Stimulated activated CD4-positive, alpha-beta T cell treated with anti-CD3 and anti-CD28 coated beads, TNF-alpha, amount 100 ng/mL, for 48 hours (primary cell): Measurements from ENCODE around the gene FXR2.

Experiments used
- DNase-seq, 3 donors: peaks; one replicate each; pipeline ENCODE4 v3.0.0-alpha.2; 2020; ENCODE audit warnings: low read depth in 3 of 3

The FXR2 gene

DNA sequence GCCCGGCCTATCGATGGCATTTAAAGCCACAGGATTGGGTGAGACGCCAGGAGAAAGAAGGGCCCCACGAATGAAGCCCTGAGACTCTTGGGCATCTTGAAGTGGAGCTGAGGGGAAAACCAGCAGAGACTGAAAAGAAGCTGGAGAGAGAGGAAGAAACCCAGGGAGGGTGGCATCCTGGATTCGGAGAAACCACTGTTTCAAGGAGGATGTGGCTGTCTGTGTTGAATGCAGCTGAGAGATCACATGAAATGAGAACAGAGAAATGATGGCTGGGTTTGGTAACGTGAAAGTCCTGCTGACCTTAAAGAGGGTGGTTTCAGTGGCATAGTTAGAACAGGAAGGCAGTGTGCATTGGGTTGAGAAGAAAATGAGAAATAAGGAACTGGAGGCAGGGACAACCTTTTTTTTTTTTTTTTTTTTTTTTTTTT is 62.1 kb downstream of the FXR2 start:
- no peak for DNase-seq

DNA sequence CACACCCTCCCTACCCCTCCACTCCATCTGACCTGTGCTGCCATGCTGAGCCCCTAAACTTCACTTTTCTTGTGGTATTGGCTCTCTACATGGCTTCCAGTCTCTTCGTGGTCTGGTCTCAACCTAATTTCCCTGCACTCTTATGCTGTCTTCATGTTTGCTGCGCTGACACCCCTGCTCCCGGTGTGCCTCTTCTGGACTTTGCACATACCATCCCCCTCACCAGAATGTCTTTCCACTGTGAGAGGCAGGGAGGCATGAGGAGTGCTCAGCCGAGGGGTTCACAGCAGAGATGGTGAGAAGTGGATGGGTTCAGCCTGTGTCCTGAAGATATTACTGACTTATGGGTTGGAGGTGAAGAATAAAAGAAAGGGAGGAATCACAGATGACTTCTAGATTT is 63.3 kb downstream of the FXR2 start:
- DNase-seq: no peak

DNA sequence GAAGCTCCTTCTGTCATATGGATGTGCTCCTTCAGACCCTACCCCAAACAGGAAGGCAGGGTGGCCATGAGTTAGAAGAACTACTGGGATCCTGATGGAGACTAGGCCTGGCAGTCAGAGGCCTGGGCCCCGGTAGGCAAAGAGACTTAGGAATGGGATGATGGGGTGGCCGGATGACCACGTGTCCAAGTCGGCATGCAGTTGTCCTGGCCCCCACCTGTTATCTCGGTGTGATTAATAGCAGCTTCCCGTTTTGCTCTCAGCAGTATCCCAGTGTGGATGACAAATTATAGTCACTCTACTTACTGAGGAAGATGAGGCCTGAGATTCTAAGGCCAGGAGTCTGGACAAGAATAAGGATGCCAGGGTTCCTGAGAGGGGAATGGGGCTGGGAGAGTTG is 64.4 kb downstream of the FXR2 start:
- no peak for DNase-seq

DNA sequence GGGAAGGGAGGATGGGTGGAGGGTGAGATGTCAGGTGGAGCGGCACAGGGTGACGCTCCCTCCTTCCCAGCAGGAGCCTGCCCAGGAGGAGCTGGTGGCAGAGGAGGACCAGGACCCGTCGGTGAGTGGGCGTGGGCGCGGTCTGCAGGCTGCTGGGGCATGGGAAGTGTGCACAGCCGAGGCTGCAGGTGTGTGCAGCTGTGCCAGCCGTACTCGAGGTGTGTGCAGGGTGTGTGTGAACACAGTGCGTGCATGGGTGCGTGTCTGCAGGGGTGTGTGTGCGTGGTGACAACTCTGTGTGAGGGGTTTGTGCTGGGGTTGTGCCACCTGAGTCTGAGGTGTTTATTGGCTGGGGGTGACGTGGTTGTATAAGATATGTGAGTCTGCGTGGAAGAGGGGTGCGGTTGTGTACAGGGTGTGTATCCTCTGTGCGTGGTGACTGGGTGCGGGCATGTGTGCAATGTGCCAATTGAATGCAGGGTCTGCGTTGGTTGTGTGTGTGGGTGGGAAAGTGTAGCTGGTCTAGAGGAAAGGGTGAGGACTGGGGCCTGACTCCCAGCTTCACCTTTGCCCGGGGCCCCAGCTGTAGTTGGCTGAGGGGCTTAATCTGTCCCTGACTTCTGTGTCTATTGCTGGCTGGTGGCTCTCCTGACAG is 65.2 kb downstream of the FXR2 start:
- no peak for DNase-seq

DNA sequence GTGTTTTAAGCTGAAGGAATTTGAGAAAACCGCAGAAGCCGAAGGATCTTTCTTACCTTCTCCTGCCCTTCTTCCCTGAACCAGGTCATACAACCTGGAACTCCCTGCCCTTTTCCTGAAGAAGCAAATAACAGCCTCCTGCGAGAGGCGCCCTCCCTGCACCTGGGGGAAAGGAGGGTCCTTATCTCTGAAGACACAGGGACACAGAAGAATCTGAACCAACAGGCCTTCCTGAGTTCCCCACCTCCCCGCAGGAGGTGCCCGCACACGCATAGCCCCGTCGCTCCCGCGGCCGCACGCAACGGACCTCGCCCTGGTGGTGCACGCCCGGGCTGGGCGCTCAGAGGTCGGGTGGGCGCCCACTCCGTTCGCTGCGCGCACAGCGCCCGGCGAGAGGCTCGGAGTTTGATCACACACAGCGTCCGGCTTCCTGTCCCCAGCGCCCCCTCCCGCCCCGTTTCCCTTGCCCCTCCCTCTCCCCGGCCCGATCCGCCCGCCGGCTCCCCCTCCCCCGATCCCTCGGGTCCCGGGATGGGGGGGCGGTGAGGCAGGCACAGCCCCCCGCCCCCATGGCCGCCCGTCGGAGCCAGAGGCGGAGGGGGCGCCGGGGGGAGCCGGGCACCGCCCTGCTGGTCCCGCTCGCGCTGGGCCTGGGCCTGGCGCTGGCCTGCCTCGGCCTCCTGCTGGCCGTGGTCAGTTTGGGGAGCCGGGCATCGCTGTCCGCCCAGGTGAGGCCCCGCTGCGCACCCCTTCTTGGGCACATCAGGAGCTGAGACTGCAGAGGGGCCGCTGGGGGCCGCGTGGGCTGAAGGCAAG is 65.9 kb downstream of the FXR2 start, which contains the start of gene TNFSF12:
TSS of gene TNFSF12 (plus strand) at position 474 of the 816 bp plus-strand sequence. CDS start at position 570, 96 bp downstream.
- DNase-seq: peak in 2 of 3 donors; percentile 22 to 51

DNA sequence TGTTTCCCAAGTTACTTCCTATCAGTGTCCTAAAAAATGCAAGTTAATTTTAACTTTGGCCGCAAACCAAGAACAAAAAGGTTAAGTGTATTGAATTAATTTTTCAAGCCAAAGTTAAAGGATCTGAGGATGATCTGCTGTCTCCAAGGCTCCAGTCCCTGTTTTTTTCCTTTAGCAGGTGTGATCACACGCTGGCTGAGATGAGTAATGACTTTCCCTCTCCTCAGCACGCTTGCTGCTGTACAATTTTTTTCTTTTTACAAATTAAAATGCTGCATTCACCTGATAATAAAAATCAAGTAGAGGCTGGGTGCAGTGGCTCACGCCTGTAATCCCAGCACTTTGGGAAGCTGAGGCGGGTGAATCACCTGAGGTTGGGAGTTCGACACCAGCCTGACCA is 69.8 kb downstream of the FXR2 start:
- DNase-seq: no peak
